Right kidney (tissue), 1 donor: ENCODE data around the gene RBM22.

ENCODE experiments used
- DNase-seq: peaks from one replicate; pipeline ENCODE4 v3.0.0-alpha.2; 2016

Gene RBM22

DNA sequence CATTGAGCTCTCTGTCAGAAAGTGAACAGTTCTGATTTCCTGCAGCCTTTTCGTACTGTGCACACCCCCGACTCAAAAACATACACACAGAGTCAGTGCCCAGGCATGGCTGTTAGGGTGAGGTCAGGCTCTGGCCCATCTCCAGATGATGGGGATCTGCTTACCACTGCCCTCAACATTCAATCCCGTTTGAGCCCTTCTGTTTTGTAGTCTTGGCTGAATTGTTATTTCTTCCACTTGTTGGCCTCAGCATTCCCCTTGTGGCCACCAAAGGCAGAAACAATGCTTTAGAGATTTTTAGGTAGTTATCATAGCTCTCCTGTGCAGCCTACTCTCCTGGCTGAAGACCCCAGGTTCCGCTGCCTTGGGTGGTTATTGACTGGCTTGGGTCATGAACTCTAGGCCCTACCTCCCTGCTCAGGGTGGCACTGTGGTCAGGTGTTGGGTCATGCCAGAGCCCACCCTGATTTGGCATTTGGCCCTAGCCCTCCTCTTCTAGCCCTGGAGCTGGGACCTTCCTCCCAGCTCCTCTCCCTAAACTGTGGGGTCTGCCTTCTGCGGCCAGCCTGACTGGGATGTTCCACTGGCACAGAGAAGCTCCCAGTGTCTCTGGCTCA is 47.6 kb downstream of the RBM22 start:
- DNase-seq: no peak

DNA sequence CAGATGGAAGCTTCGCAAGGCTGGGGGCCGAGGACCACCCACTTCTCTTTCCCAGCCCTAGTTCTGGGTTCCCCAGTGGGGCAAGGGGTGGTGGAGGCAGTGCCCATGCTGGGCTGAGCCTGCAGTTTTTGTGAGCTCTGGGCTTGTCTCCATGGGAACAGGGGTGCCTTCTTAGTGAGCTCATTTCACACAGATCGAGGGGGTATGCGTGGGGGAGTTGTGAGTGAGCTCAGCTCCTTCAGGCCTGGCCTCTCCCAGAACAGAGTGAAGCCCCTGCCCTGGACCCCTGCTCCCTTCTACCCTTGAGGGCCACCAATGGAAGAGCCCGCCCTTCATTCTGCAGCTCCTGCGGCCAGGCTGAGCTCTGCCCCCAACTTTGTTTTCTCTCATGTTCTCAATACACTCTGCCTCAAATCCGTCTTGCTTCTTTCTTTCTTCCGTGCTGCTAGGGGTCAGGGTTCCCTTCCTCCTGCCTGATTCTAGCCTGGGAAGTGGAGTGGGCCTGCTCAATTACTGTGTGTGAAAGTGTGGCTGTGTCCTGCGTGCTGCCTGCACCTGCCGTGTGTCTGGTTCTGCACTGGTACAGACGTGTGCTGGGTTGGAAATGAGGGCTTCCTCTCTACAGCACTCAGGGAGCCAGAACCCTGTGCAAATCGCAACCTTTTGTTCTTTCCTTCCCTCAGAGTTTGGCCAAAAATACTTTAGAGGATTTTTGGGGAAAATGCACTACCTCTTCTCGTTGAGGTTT is 48.8 kb downstream of the RBM22 start:
- DNase-seq: no peak

DNA sequence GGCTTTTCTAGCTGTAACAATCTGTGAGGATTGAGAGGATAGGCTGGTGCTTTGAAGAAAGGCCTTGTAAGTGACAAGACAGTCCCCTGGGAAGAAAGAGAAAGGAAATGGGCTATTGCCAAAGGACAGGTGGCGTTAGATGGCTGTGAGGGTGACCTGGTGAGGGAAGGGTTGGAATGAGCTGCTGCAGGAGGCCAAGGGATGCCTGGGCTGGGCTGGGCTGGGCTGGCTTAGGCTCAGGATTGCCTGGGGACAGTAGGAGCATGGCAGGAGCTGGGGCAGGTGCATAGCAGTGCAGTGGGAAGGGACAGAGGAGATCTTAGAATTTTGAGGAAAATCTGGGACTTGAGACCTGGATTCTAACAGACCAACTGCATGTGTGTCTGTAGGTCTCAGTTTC is 49.5 kb downstream of the RBM22 start:
- no peak for DNase-seq

GRCh38 chr5:150650021-150651006 is 50.5 kb downstream of the RBM22 start:
- DNase-seq: no peak

DNA sequence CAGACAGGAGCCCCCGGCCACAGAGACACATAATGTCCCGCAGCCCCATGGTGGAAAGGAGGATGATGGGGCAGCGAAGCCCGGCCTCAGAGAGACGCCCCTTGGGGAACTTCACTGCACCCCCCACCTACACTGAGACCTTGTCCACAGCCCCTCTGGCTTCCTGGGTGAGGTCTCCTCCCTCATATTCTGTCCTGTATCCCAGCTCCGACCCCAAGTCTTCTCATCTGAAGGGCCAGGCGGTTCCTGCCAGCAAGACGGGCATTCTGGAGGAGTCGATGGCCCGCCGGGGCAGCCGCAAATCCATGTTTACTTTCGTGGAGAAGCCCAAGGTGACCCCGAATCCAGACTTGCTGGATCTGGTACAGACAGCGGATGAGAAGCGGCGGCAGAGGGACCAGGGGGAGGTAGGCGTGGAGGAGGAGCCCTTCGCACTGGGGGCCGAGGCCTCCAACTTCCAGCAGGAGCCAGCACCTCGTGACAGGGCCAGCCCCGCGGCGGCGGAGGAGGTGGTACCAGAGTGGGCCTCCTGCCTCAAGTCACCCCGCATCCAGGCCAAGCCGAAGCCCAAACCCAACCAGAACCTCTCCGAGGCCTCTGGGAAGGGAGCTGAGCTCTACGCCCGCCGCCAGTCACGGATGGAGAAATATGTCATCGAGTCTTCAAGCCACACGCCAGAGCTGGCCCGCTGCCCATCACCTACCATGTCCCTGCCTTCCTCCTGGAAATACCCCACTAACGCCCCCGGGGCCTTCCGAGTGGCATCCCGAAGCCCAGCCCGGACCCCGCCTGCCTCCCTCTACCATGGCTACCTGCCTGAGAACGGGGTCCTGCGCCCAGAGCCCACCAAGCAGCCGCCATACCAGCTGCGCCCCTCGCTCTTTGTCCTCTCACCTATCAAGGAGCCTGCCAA is 51.5 kb downstream of the RBM22 start:
- DNase-seq: no peak

DNA sequence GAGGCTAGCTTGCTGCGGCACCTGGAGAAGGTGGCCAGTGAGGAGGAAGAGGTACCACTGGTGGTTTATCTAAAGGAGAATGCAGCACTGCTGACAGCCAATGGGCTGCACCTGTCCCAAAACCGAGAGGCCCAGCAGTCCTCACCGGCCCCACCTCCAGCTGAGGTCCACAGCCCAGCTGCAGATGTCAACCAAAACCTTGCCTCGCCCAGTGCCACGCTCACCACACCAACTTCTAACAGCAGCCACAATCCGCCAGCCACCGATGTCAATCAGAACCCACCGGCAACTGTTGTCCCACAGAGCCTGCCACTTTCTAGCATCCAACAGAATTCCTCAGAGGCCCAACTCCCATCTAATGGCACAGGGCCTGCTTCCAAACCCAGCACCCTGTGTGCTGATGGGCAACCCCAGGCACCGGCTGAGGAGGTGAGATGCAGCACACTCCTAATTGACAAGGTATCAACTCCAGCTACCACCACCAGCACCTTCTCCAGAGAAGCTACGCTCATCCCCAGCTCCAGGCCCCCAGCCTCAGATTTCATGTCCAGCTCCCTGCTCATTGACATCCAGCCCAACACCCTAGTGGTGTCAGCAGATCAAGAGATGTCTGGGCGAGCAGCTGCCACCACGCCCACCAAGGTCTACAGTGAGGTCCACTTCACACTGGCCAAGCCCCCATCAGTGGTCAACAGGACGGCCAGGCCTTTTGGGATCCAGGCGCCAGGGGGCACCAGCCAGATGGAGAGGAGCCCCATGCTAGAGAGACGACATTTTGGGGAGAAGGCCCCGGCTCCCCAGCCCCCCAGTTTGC is 52.4 kb downstream of the RBM22 start:
- no peak for DNase-seq

GRCh38 chr5:150647275-150648251 is 53.3 kb downstream of the RBM22 start:
- no peak for DNase-seq

GRCh38 chr5:150645070-150645700 is 55.7 kb downstream of the RBM22 start:
- no peak for DNase-seq

DNA sequence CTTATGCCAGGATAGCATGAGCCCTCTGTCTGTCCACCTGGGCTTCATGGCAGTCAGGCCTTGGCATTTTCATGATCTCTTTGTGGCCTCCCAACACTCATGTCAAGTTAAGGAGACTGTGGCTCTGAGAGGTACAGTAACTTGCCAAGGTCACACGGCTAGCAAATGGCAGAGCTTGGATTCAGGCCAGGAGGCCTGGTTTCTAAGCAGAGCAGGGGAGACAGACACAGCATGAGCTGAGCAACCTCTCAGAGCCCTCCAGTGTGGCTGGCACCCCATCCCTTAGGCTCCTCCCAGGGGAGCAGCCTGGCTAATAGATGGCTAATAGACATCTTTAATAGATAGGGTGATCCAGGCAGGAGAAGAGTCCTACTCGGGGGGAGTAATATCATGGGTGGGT is 56.3 kb downstream of the RBM22 start:
- no peak for DNase-seq

GRCh38 chr5:150644058-150644457 is 56.8 kb downstream of the RBM22 start:
- no peak for DNase-seq

- no peak for DNase-seq
Observed at GRCh38 chr5:150642991-150643710, 57.7 kb downstream of the RBM22 start.

- DNase-seq: no peak
Observed at GRCh38 chr5:150642567-150642927, 58.3 kb downstream of the RBM22 start.

GRCh38 chr5:150641824-150642566 is 58.9 kb downstream of the RBM22 start:
- no peak for DNase-seq

- DNase-seq: no peak
Observed at GRCh38 chr5:150641006-150641570, 59.8 kb downstream of the RBM22 start.
